Stimulated activated CD8-positive, alpha-beta memory T cell treated with anti-CD3 and anti-CD28 coated beads, Interleukin-15, amount 100 ng/mL, for 48 hours (primary cell): ENCODE results near the gene DENND11.
"Not testable (repeated sequence)": the region's sequence is repeated elsewhere in the genome, so short reads cannot be mapped to it uniquely, and the experiment has no call there.

ENCODE experiments used
- DNase-seq, 2 donors: peaks; one replicate each; pipeline ENCODE4 v3.0.0-alpha.2; 2020; ENCODE audit warnings: low read depth in 2 of 2

The DENND11 gene

GRCh38 chr7:141708351-141708750, 6.4 kb upstream of the DENND11 start, which contains the start of gene WEE2:
WEE2 (plus strand) TSS chr7:141708353; CDS start chr7:141708759, 406 bp downstream.
- no peak for DNase-seq

GRCh38 chr7:141706239-141707064, 4.5 kb upstream of the DENND11 start:
- DNase-seq, result no peak

DNA sequence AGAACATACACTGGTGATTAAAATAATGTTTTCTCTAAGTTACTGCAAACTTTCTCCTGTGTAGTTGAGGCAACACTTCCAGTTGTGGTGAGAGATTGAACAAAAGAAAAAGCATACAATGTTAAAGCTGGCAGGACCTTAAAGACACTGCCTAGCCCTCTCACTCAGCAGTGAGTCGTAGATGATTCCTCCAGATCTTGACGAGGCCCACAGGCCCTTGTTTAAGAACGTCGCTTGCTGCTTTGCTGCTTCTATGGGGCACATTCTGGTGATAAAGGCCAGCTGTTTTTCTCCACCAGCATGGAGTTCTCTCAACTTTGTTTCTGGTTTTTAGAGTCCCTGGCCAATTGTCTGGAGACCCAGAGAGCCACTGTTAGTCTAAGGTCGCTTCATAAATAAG, 2.8 kb upstream of the DENND11 start:
- no peak for DNase-seq

DNA sequence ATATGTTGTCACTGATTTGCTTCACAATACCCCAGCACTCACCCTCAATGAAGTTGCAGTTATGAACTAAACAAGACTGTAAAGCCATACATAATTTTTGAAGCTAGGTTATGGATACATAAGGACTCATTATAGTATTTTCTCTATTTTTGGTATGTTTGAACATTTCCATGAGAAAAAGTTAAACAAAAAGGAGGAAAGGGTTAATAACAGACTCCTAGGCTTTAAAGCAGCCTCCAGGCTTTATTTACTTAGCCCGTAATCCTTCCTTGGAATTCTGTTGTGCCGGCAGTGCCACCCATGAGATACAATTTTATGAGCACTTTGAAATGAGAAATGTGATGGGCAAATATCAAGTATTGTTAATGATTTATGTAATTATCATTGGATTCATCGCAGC, 2.1 kb upstream of the DENND11 start:
- no peak for DNase-seq

DNA sequence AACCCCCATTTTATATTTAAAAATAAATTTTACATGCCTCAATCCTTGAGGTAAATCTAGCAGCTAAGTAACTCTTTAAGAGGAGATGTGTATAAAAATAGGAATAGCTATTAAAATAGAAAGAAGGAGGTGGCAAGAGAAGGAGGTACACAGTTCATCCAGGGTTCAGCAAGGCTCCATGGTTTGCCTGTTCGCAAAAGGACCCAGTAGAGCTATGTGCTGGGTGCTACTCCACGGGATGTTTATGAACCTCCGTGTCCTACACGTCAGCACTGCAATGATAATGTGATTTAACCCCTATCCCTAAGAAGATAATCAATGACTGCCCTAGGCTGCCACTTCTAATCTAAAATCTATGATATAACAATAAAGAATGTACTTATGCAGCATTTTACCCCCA, 926 bp upstream of the DENND11 start:
- DNase-seq, result no peak

DNA sequence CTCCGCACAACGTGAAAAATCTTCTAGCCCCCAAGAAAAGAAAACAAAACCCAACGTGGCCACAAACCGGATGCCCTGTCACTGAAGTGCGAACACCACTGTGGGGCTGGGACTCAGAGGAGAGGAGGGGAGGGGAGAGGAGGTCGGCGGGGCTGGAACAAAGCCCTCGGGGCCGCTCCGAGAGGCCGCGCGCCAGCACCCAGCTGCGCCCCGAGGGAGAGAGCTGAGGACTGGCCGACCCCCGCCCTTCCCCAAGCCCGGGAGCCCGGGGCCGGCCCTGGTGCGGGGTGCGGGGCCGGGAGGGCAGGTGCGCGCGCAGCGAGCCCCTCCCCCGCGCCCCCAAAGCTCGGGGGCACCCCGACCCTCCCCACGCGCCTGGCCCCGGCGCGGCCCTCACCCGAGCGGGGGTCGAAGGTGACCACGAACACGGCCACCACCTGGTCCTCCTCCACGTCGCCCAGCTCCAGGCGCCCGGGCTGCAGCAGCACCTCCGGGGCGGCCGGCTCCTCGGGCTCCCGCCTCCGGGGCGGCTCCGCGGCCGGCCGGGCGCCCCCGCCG, 398 bp downstream of the DENND11 start:
- peak; percentile 44 to 63 for DNase-seq

- no peak for DNase-seq
Measured at GRCh38 chr7:141700848-141701371, 1.1 kb downstream of the DENND11 start.

DNA sequence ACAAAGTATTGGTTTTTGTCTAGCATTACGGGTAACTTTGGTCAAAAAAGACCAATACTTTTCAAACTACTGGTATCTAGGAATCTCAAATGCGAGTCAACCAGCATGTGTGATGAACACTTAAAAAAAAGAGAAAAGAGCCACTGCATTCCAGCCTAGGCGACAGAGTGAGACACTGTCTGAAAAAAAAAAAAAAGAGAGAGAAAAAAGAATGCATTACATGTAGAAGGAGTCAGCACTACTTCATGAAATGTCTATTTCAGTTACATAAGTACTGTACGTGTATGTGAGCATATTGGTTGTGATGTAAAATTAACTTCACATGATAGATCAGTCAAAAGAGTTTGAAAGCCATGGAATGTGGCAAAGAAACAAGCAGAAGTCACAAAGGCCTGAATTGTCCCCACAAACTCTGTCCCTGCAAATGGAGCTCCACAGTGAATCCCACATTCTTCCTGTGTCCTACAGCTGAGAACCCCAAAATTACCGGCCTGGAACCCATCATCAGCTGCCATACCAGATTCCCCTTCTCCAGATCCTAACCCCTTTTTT, 1.6 kb downstream of the DENND11 start:
- no peak for DNase-seq

- DNase-seq, result no peak
Measured at GRCh38 chr7:141699860-141700259, 2.1 kb downstream of the DENND11 start.

DNA sequence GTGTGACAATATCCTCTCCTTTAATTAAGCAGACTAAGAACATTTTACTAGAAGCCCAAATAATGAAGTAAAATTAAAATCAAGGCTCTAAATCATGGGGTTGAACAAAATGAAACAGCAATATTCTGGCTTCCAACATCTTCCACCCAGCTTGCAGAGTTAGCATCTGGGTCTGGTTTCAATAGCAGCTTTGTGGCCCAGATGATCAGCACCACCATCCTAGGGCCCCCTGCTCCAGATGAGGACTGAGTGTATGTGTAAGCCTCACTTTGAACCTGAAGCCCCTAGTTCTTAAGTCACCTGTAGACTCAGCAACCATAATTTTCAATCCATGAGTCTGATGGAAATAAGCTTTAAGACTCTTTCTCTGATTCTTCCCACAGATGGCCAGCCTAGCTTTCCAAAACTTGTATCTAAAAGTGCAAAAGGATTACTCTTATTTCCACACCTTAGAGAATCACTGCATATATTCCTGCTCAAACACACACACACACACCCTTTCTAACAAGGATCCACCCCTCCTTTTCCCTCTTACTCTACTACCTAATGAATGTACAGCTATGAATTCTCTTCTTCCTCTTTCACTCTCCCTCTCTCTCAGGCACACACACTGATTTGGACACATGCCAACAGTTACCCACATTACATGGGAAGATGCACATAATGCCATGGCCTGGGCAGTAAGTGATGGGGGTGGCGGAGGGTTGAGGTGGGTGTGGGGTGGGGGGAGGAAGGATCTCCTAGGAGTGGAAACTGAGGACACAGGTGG, 3.5 kb downstream of the DENND11 start:
- no peak for DNase-seq

GRCh38 chr7:141697211-141697871, 4.6 kb downstream of the DENND11 start:
- DNase-seq, result no peak

DNA sequence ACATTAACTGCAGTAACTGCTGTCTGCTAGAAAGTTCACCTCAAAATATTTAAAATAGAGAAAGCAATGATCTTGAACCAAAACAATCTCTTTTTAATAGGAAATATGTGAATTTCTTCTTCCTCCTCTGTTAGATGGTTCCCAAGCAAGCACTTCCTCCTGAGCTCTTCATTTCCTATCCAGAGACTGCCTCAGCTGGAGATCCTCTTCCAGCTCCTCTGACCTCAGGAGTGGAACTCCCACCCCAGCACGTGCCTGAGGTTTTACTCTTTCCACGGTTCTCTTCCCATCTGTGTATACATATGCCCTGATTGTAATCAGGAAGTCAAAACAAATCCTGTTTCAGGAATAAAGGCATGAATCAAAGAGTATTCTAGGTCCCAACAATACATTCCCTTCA, 5.6 kb downstream of the DENND11 start:
- DNase-seq, result no peak

DNA sequence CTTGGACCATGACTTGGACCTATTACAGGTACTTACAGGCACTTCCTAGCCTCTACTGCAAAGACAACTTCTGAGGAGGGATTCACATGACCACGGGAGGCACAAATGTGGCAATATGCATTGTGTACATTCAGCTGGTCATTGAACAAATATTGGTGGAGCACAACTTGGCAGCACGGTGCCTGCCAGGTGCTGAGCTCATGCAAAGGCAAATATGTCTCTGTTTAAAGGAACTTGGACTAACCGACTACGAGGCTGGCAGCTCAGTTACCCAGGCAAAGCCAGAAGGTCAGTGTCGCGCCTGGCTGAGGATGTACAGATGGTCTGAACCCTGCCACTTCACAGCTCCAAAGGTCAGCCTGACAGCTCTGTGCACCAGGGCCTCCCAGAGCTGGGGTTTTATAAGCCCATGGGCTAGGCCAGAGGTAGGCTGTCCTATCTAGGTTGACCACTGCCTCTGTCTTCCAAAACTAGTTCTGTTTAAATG, 6.1 kb downstream of the DENND11 start:
- no peak for DNase-seq

DNA sequence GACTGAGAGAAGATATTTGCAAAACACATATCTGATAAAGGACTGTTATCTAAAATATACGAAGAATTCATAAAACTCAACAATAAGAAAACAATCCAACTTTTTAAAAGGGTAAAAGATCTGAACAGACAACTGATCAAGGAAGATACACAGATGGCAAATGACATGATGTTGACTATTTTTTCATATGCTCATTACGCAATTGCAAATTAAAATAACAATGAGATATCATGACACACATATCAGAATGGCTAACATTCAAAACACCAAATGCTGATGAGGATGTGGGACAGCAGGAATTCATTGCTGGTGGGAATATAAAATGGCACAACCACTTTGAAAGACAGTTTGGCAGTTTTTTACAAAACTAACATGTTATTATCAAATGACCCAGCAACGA, 8.9 kb downstream of the DENND11 start:
- DNase-seq, result no peak

- DNase-seq, result no peak
Measured at GRCh38 chr7:141691961-141692360, 10.0 kb downstream of the DENND11 start.

DNA sequence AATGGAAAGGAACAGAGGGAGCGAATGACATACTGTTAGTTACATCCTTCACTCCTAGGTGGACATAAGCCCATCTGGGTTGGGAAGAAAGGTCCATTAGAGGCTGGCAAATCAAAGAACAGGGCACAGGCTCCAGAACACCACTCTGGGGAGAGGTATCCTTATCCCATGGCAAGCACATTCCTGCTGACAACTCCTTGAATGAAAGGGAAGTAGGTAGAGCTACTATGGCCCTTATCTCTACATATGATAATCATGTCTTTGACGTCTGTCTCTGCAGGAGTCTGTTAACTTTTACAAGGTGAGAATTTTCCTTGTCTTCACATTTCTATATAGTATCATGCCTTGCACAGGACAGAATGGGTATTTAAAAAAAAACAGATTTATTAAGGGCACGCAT, 10.4 kb downstream of the DENND11 start:
- no peak for DNase-seq

DNA sequence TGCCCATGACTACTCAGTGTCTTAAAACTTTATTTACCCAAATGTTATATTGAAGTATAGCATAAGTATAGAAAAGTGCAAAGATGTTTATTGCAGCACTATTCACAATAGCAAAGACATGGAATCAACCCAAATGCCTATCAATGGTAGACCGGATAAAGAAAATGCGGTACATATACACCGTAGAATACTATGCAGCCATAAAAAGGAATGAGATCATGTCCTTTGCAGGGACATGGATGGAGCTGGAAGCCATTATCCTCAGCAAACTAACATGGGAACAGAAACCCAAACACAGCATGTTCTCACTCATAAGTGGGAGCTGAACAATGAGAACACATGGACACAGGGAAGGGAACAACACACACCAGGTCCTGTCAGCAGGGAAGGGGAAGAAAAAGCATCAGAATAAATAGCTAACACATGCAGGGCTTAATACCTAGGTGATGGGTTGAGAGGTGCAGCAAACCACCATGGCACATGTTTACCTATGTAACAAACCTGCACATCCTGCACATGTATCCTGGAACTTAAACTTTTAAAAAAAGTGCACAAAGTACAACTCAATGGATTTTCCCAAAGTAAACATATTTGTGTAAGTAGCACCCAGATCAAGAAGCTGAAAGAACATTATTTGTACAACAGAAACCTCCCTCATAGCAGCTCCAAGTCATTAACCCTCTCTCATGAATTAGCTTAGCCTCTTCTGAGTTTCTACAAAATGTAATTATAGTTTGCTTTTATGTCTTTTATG, 12.7 kb downstream of the DENND11 start:
- DNase-seq, result not testable (repeated sequence)

DNA sequence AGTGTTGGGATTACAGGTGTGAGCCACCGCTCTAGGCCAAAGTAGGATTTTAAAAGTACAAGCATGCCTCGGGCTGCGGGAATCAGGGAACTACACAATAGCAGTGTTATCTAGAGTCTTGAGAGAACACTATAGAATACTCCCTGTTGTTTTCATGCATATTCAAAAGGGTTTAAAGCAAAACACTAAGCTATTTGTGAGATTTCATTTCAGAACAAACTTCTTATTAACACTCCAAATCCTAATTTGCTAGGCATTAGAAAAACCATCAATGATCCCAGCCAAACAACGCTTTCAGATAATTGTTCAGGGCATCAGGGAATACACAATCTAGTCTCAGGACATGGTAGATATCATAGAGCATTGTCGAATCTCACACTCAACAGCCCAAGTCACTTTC, 13.9 kb downstream of the DENND11 start:
- no peak for DNase-seq

GRCh38 chr7:141686670-141687069, 15.3 kb downstream of the DENND11 start:
- no peak for DNase-seq

GRCh38 chr7:141686074-141686473, 15.9 kb downstream of the DENND11 start:
- DNase-seq, result no peak
